GM19438 (cell line): ENCODE measurements around the gene PHLDB3.

Experiments
- ATAC-seq: cut with Tn5 transposase; IDR thresholded peaks from one replicate; pipeline ENCODE4 v1.9.1; 2021; ENCODE audit warnings: low read depth; ENCODE audit not compliant: unreplicated experiment

PHLDB3 gene

DNA sequence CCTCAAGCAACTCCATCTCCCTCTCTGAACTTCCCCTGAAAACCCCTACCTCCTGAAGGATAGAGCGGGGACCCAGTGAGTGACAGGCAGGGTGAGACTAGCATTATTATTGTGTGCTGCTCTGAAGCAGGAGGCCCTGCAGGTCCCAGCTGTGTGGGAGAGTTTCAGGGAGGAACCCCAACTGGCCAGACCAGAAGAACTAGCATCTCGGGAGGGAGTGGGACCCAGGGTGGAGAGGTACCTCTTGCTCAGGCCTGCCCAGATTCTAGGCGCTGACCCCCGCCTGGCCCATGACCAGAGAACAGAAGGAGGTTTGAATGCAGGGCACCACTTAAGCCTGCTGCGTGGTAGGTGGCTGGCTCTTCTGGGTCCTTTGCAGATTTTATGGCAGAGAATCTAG is 33.5 kb downstream of the PHLDB3 start:
- ATAC-seq, result no peak

DNA sequence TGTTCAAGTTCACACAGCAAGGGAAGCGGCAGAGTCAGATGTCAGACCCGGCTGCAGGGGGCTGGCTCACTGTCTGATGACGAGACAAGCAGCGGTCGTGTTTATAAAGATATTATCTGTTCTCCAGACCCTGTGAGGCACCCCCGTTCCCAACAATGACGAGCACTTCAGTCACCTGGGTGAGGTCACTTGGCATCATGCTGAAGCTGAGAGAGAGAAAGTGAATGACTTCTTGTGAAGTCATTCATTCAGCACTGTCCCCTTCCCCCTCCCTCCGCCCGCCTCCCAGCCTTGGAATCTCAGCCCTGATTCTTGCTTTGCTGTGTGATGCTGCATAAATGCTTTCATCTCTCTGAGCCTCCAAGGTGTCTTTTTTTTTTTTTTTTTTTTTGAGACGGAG is 34.3 kb downstream of the PHLDB3 start:
- no peak for ATAC-seq

DNA sequence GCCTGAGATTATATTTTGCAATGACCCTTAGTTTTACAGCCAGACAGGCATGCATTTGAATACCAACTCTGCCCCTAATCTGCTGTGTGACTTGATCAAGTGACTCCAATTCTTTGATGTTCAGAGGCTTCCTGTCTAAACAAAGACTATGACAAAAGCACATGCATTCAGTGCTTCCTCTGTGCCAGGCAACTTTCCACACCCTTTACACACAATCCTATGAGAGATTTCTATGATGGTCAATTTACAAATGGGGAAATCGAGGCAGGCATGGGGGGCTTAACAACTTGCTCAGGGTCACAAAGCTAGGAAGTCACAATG is 35.4 kb downstream of the PHLDB3 start:
- ATAC-seq, result no peak

DNA sequence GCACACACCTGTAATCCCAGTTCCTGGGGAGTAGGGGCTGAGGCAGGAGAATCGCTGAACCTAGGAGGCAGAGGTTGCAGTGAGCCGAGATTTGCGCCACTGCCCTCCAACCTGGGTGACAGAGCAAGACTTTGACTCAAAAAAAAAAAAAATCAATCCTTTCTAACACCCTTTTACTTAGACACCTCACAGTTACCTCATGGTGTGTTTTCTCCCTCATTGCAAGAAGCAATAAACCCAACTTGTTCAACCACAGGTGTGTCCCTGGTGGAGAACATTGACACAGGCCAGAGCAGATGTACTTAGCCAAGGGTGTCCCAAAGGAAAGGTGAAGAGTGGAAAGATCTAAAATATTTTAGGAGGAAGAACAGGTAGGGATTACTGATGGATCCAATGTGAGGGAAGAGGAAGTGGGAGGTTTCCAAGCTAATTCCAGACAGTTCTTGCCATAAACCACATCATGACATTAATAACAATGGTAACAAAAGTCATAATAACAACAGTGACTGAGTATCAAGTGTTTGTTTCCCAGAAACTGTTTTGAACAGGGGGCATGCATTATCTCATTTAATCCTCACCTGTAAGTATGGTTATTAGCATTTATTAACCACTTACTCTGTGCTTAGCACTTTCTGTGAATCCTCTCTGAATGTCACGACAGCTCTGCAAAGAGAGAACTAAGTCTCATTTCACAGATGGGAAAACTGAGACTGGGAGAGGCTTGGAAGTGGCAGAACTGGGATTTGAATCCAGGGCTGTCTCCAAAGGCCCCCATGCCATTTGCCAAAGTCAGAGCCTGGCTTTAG is 36.0 kb downstream of the PHLDB3 start:
- no peak for ATAC-seq

DNA sequence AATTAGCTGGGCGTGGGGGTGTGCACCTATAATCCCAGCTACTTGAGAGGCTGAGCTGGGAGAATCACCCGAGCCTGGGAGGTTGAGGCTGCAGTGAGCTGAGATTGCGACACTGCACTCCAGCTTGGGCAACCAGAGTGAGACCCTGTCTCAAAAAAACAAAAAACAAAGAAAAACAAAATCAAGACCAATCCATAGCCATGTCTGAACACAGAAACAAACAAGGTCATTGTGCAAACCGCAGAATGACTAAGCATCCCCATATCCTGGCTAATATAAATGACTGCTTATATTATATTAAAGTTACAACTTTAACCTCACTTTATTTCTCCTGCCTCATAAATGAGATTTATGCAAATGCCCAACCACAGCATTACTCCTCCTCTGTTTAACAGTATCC is 36.8 kb downstream of the PHLDB3 start:
- ATAC-seq, result no peak

DNA sequence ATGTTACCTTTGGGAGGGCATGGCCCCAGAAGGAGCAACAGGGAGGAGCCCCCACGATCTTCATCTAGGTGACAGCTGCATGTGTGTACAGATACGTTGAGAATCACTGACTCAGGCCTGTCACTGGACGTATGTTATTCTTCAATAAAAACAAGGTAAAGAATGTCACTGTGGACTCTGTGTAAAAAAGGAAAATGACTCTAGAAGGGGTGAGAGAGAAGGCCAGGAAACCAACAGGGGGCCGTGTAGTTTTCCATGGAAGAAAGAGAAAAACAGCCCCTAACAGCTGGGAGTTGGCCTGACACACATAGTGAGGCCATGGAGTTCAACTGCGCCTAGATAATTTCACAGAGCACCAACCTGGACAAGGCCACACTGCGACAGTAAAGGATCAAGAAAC is 37.3 kb downstream of the PHLDB3 start:
- no peak for ATAC-seq

DNA sequence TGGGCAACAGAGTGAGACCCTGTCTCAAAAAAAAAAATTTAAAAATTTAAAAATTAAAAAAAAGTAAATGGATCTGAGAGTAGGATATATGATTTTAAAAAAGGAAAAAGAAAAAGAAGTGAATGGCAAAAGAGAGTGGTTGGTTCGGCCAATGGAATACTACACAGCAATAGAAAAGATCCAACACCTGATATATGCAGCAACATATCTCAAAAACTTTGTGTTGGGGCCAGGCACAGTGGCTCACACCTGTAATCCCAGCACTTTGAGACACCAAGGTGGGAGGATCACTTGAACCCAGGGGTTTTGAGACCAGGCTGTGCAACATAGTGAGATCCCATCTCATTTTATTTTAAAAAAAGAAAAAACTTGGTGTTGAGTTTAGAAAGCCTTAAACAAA is 37.8 kb downstream of the PHLDB3 start:
- no peak for ATAC-seq

DNA sequence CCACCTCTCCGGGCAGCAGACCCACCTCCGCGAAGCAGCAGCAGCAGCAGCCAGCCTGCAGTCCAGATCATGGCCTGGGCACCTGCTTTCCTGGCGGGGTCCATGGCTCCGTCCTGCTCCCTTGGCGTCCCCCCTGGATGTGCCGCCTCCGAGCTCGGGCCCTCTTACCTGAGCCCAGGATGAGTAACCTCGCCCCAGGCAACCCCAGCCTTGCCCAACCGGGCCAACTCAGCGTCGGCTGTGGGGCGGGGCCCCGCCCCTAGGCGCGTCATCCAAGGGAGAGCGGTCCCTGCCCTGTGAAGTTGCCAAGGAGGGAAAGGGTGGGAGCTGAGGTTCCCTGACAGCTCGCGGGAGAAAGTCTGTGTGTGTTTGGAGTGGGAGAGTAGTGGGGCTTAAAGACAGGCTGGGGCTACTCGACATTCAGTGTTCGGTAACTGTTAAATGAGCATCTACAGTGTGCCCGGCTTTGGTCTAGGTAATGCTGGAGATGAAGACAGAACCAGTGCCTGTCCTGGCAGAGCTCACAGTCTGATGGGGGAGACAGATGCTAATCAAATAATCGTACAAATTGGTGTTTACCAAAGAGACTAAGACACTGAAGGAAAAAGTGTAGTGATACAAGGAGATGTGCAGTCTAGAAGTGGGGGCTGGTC is 39.0 kb downstream of the PHLDB3 start, which contains the start of gene LYPD3:
Gene LYPD3, minus strand, starts transcription at position 141 of the 653 bp plus-strand sequence. Its CDS starts 37 bp downstream, at position 104.
- no peak for ATAC-seq

DNA sequence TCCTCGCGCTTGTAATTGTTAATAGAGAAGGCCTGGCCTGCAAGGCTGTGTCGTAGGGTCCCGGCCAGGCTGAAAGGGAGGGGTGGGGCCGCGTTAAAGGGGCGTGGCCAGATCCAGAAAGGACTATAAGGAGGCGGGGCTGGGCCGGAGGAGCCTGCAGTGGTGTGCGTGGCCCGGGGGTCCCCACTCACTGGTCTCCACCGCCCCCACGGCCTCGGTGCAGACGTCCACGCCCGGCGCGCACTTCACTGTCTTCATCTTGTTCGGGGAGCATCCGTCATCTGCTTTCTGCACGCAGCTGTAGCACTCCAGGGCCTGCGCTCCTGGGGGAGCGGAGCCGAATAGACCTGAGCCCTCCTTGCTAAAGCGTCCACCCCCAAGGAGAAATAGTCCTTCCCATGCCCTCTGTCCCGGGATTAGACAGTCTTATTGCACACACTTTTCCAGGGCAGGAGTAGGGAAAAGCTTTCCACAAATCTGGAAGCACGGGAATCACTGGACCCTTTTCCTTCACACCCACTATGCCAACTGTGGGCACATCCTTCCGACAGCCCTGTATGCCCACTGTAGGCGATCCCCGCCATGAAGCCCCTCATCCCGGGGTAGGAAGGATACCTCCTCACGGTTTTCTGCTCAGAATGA is 40.3 kb downstream of the PHLDB3 start:
- peak; percentile 38 for ATAC-seq

DNA sequence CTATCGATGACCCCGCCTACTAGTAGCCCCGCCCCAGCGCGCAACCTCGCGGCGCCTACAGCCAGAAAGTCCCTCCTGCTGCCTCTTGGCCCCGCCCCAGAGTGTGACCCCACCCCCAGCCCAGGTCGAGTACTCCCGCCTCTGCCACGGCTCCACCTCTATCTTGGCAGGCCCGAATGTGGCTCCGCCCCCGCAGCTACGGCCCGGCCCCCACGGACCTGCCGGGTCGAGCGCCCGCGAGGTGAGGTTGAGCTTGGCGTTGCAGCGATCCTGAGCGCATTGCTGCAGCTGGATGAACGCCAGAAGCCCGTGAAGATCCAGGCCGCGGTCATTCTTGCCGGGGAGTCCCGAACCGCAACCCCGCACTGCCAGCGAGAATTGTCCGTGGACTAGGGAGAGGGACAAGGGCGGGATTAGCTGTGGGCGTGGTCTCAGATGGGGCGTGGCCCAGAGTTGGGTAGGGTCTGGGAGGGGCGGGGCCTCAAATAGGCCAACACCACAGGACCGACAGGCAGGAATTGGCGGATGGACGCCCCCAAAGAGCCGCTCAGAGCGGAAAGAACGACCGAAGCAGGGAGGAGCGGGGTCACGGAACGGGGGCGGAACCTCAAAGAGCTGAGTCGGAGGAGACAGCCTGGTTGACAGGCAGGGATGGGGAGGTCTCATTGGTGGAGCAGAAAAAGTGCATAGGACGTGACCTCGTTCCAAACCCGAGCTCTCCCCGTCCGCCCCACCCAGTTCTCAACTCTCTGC is 41.0 kb downstream of the PHLDB3 start:
- ATAC-seq, result peak; percentile 76

DNA sequence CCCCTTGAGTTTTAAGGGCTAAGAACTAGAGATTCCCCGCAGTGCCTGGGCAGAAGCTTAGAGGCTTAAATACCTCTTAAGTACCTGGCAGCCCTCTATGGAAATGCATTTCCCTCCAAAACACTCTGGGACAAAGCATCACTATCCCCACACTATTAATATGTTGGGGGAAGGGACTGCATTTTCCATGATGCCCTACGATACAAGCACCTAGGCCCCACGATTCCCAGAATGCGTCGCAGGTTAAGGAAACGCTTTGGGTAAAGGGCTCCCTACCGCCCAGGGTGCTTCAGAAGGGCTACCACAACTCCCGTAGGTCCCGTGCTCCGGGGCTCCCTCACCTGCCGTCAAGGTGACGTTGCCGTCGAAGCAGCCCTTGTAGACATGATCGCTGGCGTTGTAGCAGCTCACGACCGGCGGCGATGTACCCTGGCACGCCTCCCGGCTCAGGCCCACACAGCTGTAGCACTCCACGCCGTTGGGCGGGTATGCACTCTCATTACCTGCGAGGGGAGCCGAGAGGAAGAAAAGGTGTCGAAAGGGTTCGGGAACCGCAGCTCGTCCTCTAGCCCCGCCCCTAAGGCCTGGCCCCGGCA is 41.7 kb downstream of the PHLDB3 start:
- no peak for ATAC-seq

DNA sequence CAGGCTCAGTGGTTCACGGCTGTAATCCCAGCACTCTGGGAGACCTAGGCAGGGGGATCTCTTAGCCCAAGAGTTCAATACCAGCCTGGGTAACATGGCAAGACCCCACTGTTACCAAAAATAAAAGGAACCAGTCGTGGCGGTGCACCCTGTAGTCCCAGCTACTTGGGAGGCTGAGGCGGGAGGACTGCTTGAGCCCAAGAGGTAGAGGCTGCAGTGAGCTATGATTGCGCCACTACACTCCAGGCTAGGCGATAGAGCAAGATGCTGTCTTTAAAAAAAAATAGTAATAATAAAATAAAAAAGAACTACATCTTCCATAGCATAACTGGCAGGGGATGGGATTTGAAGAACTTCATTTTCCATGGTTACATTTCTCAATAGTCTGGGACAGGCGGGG is 42.2 kb downstream of the PHLDB3 start:
- ATAC-seq, result no peak

DNA sequence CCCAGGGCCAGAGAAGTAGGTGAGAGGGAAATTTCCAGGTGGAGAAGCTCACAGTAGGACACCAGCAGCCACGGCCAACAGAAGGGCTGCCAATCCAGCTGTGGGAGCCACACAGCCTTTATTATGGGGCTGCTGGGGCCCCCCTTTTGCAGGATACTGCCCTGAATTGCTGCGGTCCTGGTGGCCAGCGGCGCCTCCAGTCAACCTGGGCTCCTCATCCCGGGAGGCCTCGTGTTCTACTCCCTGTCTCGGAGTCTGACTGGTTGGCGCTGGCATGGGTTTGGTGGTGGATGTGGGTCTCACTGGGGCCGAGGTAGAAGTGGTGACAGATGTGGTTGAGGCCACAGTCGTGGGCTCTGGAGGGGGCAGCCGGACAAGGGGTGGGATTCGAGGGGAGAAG is 43.2 kb downstream of the PHLDB3 start:
- no peak for ATAC-seq

DNA sequence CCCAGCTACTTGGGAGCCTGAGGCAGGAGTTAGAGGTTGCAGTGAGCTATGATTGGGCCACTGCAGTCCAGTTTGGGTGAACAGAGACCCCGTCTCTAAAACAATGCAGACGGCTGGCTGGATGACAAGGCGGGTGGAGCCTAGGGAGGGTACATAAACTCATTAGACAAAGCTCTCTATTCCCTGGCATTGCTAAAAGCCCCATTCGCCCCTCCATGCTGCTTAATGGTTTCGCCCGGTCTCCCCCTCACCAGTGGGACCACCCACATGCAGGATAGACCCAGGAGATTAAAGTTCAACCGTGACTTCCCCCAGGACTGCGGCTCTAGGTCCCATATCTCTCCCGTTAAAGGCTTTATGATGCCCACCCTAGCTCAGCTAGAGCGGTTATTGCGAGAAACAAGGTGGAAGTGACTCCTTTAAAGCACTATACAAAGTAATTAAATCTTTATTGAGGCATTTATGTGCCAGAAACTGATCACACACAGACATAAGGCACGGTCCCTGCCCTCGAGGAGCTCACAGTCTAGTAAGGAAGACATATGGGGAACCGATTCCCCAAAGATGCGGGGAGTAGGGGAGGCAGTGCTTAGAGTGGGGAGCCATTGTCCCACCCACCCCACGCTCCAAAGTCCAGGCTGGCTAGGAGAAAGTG is 44.1 kb downstream of the PHLDB3 start:
- no peak for ATAC-seq

DNA sequence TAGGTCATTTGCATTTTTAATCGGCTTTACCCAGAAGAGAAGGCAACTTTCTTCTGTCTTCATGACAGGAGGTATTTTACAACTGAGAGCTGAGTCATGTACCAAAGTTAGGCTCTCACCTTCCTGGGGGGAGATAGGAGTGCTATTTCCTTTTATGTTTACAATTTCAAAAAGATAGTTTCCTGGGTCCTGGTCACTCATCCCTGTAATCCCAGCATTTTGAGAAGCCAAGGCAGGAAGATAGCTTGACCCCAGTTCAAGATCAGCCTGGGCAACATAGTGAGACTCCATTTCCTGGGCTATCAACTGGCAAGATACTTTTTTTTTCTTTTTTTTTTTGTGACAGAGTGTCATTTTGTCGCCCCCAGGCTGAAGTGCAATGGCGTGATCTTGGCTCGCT is 46.7 kb downstream of the PHLDB3 start:
- ATAC-seq, result no peak

DNA sequence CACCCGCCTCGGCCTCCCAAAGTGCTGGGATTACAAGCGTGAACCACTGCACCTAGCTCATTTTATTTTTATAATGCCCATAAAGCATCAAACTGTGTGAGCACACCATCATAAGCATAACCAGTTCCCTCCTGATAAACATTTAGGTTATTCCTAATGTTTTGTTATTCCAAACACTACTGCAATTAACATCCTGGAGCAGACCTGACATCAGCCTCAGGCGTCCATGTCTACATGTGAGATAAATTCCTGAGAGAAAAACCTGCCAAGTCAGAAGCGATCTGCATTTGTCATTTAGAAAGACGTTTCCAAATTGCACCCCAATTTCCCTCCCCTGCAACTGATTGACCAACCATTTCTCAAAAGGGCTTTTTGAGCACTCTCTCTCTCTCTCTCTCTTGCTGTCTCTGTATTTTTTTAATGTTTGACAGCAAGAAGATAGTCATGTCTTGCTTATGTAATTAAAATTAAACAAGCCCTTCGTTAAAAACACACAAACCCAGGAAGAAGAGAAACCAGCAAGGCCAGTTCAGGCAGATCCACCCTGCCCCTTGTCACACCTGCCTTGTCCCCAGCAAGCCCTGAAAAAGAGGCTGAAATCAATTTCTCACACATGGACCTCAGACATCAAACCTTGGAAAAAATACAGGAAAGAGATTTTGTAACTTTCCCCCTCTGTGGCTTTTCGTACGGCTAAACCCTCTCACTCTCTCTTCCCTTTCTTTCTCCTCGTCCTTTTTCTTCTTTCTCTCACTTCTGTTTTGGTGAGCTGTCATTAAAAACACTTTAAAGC is 49.0 kb downstream of the PHLDB3 start:
- no peak for ATAC-seq

DNA sequence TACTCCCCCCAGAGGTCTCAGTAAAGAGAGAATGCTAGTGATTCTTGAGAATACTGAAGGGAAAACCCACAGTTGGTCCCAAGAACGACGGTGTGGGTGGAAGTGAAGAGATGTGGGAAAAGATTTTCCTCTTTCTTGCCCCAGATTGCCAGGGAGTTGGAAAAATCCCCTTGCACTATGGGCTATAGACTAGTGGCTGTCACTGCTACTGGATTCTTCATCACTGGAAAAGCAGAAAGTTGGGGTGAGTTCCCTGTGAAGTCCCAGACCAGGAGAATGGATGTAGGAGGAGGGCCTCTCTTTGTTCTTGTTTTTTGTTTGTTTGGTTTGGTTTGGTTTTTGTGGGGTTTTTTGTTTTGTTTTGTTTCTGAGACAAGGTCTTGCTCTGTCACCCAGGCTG is 50.5 kb downstream of the PHLDB3 start:
- ATAC-seq, result no peak

DNA sequence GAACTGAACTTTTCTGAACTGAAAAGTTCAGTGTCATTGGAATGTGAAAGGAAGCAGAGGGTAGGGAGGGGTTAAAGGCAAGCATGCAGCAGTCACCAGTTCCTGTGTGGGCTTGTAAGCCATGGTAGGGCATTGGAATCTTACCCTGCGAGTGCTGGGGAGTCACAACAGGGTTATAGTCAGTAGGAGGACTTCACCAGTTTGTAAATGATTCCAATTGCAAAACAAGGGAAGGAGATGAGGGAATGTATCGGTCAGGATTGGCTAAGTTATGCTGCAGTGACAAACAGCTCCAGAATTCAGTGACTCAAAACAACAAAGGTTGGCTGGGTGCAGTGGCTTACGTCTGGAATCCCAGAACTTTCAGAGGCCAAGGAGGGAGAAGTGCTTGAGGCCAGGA is 52.0 kb downstream of the PHLDB3 start:
- ATAC-seq, result no peak

DNA sequence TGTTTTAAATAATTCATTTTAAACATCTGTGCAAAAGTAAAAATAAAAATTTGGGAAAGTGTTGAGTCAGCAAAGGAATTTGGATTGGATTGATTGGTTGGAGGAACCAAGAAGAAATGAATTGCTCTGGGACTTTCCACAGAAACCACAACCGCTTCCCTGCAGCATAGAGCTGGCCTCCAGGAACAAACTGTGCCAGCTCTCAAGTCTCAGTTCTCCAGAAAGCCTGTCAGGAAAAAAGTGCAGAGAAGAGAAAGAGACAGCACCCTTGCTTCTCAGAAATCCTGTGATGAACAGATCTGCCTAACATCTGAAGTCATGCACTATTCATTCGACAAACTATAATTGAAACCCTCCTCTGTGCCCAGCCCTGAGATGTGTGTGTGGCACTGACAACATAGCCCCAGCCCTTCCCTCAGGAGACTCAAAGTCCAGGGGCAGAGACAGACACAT is 54.0 kb downstream of the PHLDB3 start:
- no peak for ATAC-seq
